Astrocyte (in vitro differentiated cells and primary cell): ENCODE results near the gene FLNC. TPM values are rescaled to one million over a fixed set of nuclear protein-coding genes. Genes with fewer than 3 reads are reported as not detected.
A peak's percentile ranks its signal among the peaks of the same experiment; 100 is the strongest.

Experiments used
- DNase-seq: peaks from one replicate; pipeline ENCODE4 v3.0.0-alpha.2; 2010; ENCODE audit warnings: low read depth
- FAIRE-seq: peaks from 2 replicates; lab custom pipeline; 2011; peaks lifted over from hg19 to GRCh38; lab: Jason Lieb, UNC
- H2AFZ ChIP-seq: 2 replicates; pipeline ENCODE4 v1.6.0; 2012; ENCODE audit warnings: low read depth, low read length, inconsistent platforms
- H3K27ac ChIP-seq: 2 replicates; pipeline ENCODE4 v1.5.1; 2011; ENCODE audit warnings: low read depth, low read length, inconsistent platforms
- H3K27me3 ChIP-seq: 2 replicates; pipeline ENCODE4 v1.6.0; 2011; ENCODE audit warnings: low read length, inconsistent platforms; ENCODE audit not compliant: insufficient read depth
- H3K36me3 ChIP-seq: 2 replicates; pipeline ENCODE4 v1.5.1; 2011; ENCODE audit warnings: low read length, inconsistent platforms; ENCODE audit not compliant: insufficient read depth
- H3K4me1 ChIP-seq: 2 replicates; pipeline ENCODE4 v1.5.1; 2011; ENCODE audit warnings: low read length, inconsistent platforms; ENCODE audit not compliant: insufficient read depth
- H3K4me2 ChIP-seq: 2 replicates; pipeline ENCODE4 v1.6.0; 2012; ENCODE audit warnings: low read length, inconsistent platforms
- H3K4me3 ChIP-seq: 2 replicates; pipeline ENCODE4 v1.5.1; 2011; ENCODE audit warnings: low read depth, mild to moderate bottlenecking, low read length, inconsistent platforms; ENCODE audit not compliant: insufficient read depth
- H3K79me2 ChIP-seq: 2 replicates; pipeline ENCODE4 v1.6.0; 2012; ENCODE audit warnings: mild to moderate bottlenecking, low read length, inconsistent platforms; ENCODE audit not compliant: insufficient read depth
- H3K9ac ChIP-seq: 2 replicates; pipeline ENCODE4 v1.6.0; 2012; ENCODE audit warnings: mild to moderate bottlenecking, low read length, inconsistent platforms
- H3K9me3 ChIP-seq: 2 replicates; pipeline ENCODE4 v1.5.1; 2012; ENCODE audit warnings: low read depth, mild to moderate bottlenecking, low read length, inconsistent platforms; ENCODE audit not compliant: insufficient read depth
- H4K20me1 ChIP-seq: 2 replicates; pipeline ENCODE4 v1.6.0; 2012; ENCODE audit warnings: low read length, inconsistent platforms; ENCODE audit not compliant: insufficient read depth
- H3K27ac Mint-ChIP-seq: one replicate; pipeline ENCODE4 v1.8.0; 2021; ENCODE audit warnings: mild to moderate bottlenecking, mixed read lengths; ENCODE audit not compliant: unreplicated experiment
- H3K27me3 Mint-ChIP-seq: one replicate; pipeline ENCODE4 v1.8.0; 2021; ENCODE audit warnings: low read depth, mixed read lengths; ENCODE audit not compliant: unreplicated experiment
- H3K36me3 Mint-ChIP-seq: one replicate; pipeline ENCODE4 v1.8.0; 2021; ENCODE audit warnings: low read depth, mixed read lengths; ENCODE audit not compliant: unreplicated experiment
- H3K4me1 Mint-ChIP-seq: one replicate; pipeline ENCODE4 v1.8.0; 2021; ENCODE audit warnings: low read depth, mixed read lengths; ENCODE audit not compliant: unreplicated experiment
- H3K4me3 Mint-ChIP-seq: one replicate; pipeline ENCODE4 v1.8.0; 2021; ENCODE audit warnings: mild to moderate bottlenecking, moderate library complexity, mixed read lengths; ENCODE audit not compliant: unreplicated experiment
- H3K9me3 Mint-ChIP-seq: one replicate; pipeline ENCODE4 v1.8.0; 2021; ENCODE audit warnings: mild to moderate bottlenecking, mixed read lengths; ENCODE audit not compliant: unreplicated experiment
- CTCF ChIP-seq: IDR thresholded peaks from 2 replicates; pipeline ENCODE4 v1.5.1; 2011; ENCODE audit warnings: low read depth, mild to moderate bottlenecking, inconsistent platforms, low read length, moderate library complexity; ENCODE audit not compliant: insufficient read depth
- EZH2 ChIP-seq: IDR thresholded peaks from 2 replicates; pipeline ENCODE4 v1.6.1; 2012; ENCODE audit warnings: mild to moderate bottlenecking, low read length, inconsistent platforms; ENCODE audit not compliant: insufficient read depth
- total RNA-seq: library from RNA; stranded (reverse); gene quantifications from 2 replicates; pipeline ENCODE4 v1.2.1, GENCODE V29; 2021

FLNC gene
- total RNA-seq, 1 donor from 2014 or later: 364 TPM

GRCh38 chr7:128869138-128869943 is 39.1 kb downstream of the FLNC start:
- Histone ChIP-seq H3K36me3 (no peaks in the 10 kb centered on the region), H3K4me3 (peak overlapping the region; percentile 35), H3K9ac (no peak overlapping the region), H4K20me1 (peaks cover 55% of the 10 kb centered on the region), H3K9me3 (no peaks in the 10 kb centered on the region), H3K27ac (no peak overlapping the region), H3K79me2 (peaks cover 7% of the 10 kb centered on the region), H3K4me1 (peaks cover 11% of the 10 kb centered on the region), H2AFZ (peak overlapping the region; percentile 51), H3K4me2 (peak overlapping the region; percentile 84), H3K27me3 (peaks cover 3% of the 10 kb centered on the region)
- Mint-ChIP-seq H3K4me3 (no peak overlapping the region), H3K27ac (no peak overlapping the region), H3K36me3 (peaks cover 17% of the 10 kb centered on the region), H3K27me3 (peaks cover 30% of the 10 kb centered on the region), H3K9me3 (no peaks in the 10 kb centered on the region), H3K4me1 (peaks cover 14% of the 10 kb centered on the region)
- DNase-seq (peak; percentile 19), FAIRE-seq (no peak)
- TF ChIP-seq EZH2 (no peak), CTCF (no peak)

- Histone ChIP-seq H3K79me2 (peaks cover 4% of the 10 kb centered on the region), H4K20me1 (peaks cover 50% of the 10 kb centered on the region), H3K36me3 (no peaks in the 10 kb centered on the region), H3K4me3 (peak overlapping the region; percentile 35), H3K27ac (no peak overlapping the region), H3K9ac (no peak overlapping the region), H3K9me3 (no peaks in the 10 kb centered on the region), H2AFZ (no peak overlapping the region), H3K4me2 (peak overlapping the region; percentile 84), H3K27me3 (peaks cover 3% of the 10 kb centered on the region), H3K4me1 (peaks cover 11% of the 10 kb centered on the region)
- peak overlapping the region; percentile 74 for H3K4me3 Mint-ChIP-seq
- H3K27ac Mint-ChIP-seq: no peak overlapping the region
- H3K9me3 Mint-ChIP-seq: no peaks in the 10 kb centered on the region
- H3K27me3 Mint-ChIP-seq: peaks cover 30% of the 10 kb centered on the region
- peaks cover 17% of the 10 kb centered on the region for H3K36me3 Mint-ChIP-seq
- TF ChIP-seq CTCF (no peak), EZH2 (no peak)
- FAIRE-seq: no peak
- H3K4me1 Mint-ChIP-seq: peaks cover 14% of the 10 kb centered on the region
- DNase-seq: no peak
These were observed 39.7 kb downstream of the FLNC start for GRCh38 chr7:128869944-128870285.

GRCh38 chr7:128871050-128871449 is 40.8 kb downstream of the FLNC start:
- Mint-ChIP-seq H3K27ac (no peak overlapping the region), H3K4me3 (no peak overlapping the region), H3K4me1 (peaks cover 13% of the 10 kb centered on the region), H3K9me3 (no peaks in the 10 kb centered on the region), H3K27me3 (peaks cover 31% of the 10 kb centered on the region), H3K36me3 (peaks cover 9% of the 10 kb centered on the region)
- Histone ChIP-seq H3K36me3 (no peaks in the 10 kb centered on the region), H3K9ac (no peak overlapping the region), H2AFZ (no peak overlapping the region), H3K4me1 (peaks cover 11% of the 10 kb centered on the region), H3K27ac (no peak overlapping the region), H4K20me1 (peaks cover 41% of the 10 kb centered on the region), H3K4me2 (no peak overlapping the region), H3K27me3 (peaks cover 3% of the 10 kb centered on the region), H3K9me3 (no peaks in the 10 kb centered on the region), H3K4me3 (no peak overlapping the region), H3K79me2 (no peaks in the 10 kb centered on the region)
- FAIRE-seq (no peak), DNase-seq (no peak)
- TF ChIP-seq EZH2: no peak
- no peak for TF ChIP-seq CTCF
